H9 (cell line): ENCODE measurements around the gene ZDHHC11. TPM values are rescaled to one million over a fixed set of nuclear protein-coding genes. Genes with fewer than 3 reads are reported as not detected.
"Not testable (repeated sequence)": the region's sequence is repeated elsewhere in the genome, so short reads cannot be mapped to it uniquely, and the experiment has no call there.

Experiments
- DNase-seq: peaks from one replicate; pipeline ENCODE4 v3.0.0-alpha.2; 2017
- H2AFZ ChIP-seq: one replicate; pipeline ENCODE4 v1.6.1; 2013; ENCODE audit warnings: mild to moderate bottlenecking, low read length, control low read depth, moderate library complexity
- H2AK5ac ChIP-seq: 2 replicates; pipeline ENCODE4 v1.6.1; 2013; ENCODE audit warnings: low read length, control low read depth, mixed read lengths; ENCODE audit not compliant: insufficient read length
- H2BK120ac ChIP-seq: one replicate; pipeline ENCODE4 v1.6.1; 2013; ENCODE audit warnings: low read depth, mild to moderate bottlenecking, low read length, control low read depth, inconsistent platforms; ENCODE audit not compliant: poor library complexity, severe bottlenecking
- H2BK12ac ChIP-seq: 2 replicates; pipeline ENCODE4 v1.6.1; 2013; ENCODE audit warnings: low read length, control low read depth, mixed read lengths, low read depth; ENCODE audit not compliant: insufficient read length
- H2BK15ac ChIP-seq: 2 replicates; pipeline ENCODE4 v1.6.1; 2013; ENCODE audit warnings: low read depth, low read length, control low read depth
- H2BK20ac ChIP-seq: one replicate; pipeline ENCODE4 v1.6.1; 2013; ENCODE audit warnings: low read depth, mild to moderate bottlenecking, low read length, control low read depth, inconsistent platforms; ENCODE audit not compliant: poor library complexity, severe bottlenecking
- H2BK5ac ChIP-seq: 2 replicates; pipeline ENCODE4 v1.6.1; 2013; ENCODE audit warnings: low read length, control low read depth, mixed read lengths; ENCODE audit not compliant: insufficient read length
- H3K14ac ChIP-seq: 2 replicates; pipeline ENCODE4 v1.6.1; 2013; ENCODE audit warnings: low read length, control low read depth; ENCODE audit not compliant: insufficient read depth
- H3K18ac ChIP-seq: 2 replicates; pipeline ENCODE4 v1.6.1; 2013; ENCODE audit warnings: low read depth, mild to moderate bottlenecking, mixed read lengths, low read length, control low read depth; ENCODE audit not compliant: insufficient read length
- H3K23ac ChIP-seq: 2 replicates; pipeline ENCODE4 v1.6.1; 2013; ENCODE audit warnings: low read length, control low read depth, mixed read lengths, low read depth; ENCODE audit not compliant: insufficient read length
- H3K23me2 ChIP-seq: 2 replicates; pipeline ENCODE4 v1.6.1; 2013; ENCODE audit warnings: low read depth, mild to moderate bottlenecking, mixed read lengths, low read length, control low read depth; ENCODE audit not compliant: insufficient read length, poor library complexity, severe bottlenecking
- H3K27ac ChIP-seq: 2 replicates; pipeline ENCODE4 v1.5.1; 2013; ENCODE audit warnings: low read length, control low read depth, mixed read lengths, low read depth; ENCODE audit not compliant: insufficient read length
- H3K27me3 ChIP-seq: 2 replicates; pipeline ENCODE4 v1.6.1; 2013; ENCODE audit warnings: low read length, control low read depth, inconsistent platforms; ENCODE audit not compliant: insufficient read depth
- H3K4ac ChIP-seq: 2 replicates; pipeline ENCODE4 v1.6.1; 2013; ENCODE audit warnings: low read depth, mild to moderate bottlenecking, control low read depth, inconsistent platforms, low read length, moderate library complexity
- H3K4me1 ChIP-seq: 2 replicates; pipeline ENCODE4 v1.6.1; 2013; ENCODE audit warnings: low read length, control low read depth, inconsistent platforms; ENCODE audit not compliant: insufficient read depth
- H3K4me2 ChIP-seq: 2 replicates; pipeline ENCODE4 v1.6.1; 2013; ENCODE audit warnings: low read length, control low read depth, mixed read lengths; ENCODE audit not compliant: insufficient read length, insufficient read depth
- H3K56ac ChIP-seq: 2 replicates; pipeline ENCODE4 v1.6.1; 2013; ENCODE audit warnings: low read depth, mild to moderate bottlenecking, mixed read lengths, low read length, control low read depth; ENCODE audit not compliant: insufficient read length
- H3K79me1 ChIP-seq: 2 replicates; pipeline ENCODE4 v1.6.1; 2013; ENCODE audit warnings: low read depth, mild to moderate bottlenecking, moderate library complexity, low read length, control low read depth, inconsistent platforms; ENCODE audit not compliant: insufficient read depth, poor library complexity, severe bottlenecking
- H3K79me2 ChIP-seq: 2 replicates; pipeline ENCODE4 v1.6.1; 2013; ENCODE audit warnings: low read length, control low read depth, inconsistent platforms; ENCODE audit not compliant: insufficient read depth
- H3K9ac ChIP-seq: 2 replicates; pipeline ENCODE4 v1.6.1; 2013; ENCODE audit warnings: low read length, control low read depth, mixed read lengths; ENCODE audit not compliant: insufficient read length; ENCODE audit errors: extremely low read depth
- H3K9me3 ChIP-seq: one replicate; pipeline ENCODE4 v1.6.1; 2013; ENCODE audit warnings: low read depth, low read length, inconsistent platforms; ENCODE audit not compliant: control insufficient read depth
- H3T11ph ChIP-seq: one replicate; pipeline ENCODE4 v1.6.1; 2013; ENCODE audit warnings: mild to moderate bottlenecking, low read length, control low read depth, inconsistent platforms
- H4K20me1 ChIP-seq: one replicate; pipeline ENCODE4 v1.6.1; 2013; ENCODE audit not compliant: control insufficient read depth, insufficient read length, insufficient read depth
- H4K5ac ChIP-seq: 2 replicates; pipeline ENCODE4 v1.6.1; 2013; ENCODE audit warnings: low read depth, mild to moderate bottlenecking, mixed read lengths, low read length, control low read depth; ENCODE audit not compliant: insufficient read length
- H4K8ac ChIP-seq: replicated peaks from 2 replicates; pipeline ENCODE4 v1.6.1; 2013; ENCODE audit warnings: low read length, control low read depth, mixed read lengths, low read depth; ENCODE audit not compliant: insufficient read length
- H4K91ac ChIP-seq: 2 replicates; pipeline ENCODE4 v1.6.1; 2013; ENCODE audit warnings: low read depth, mild to moderate bottlenecking, moderate library complexity, mixed read lengths, low read length, control low read depth; ENCODE audit not compliant: insufficient read length
- H3K27ac Mint-ChIP-seq, 3 experiments: 2 replicates in 2 of 3; 3 replicates in 1 of 3; pipeline ENCODE4 v1.8.0; 2020 to 2021; ENCODE audit warnings: mixed read lengths in 3 of 3, mild to moderate bottlenecking in 1 of 3, moderate library complexity in 1 of 3
- H3K27me3 Mint-ChIP-seq: 2 replicates; pipeline ENCODE4 v1.8.0; 2021; ENCODE audit warnings: low read depth, mild to moderate bottlenecking, moderate library complexity, mixed read lengths
- H3K36me3 Mint-ChIP-seq, 3 experiments: 2 replicates in 2 of 3; 3 replicates in 1 of 3; pipeline ENCODE4 v1.8.0; 2020 to 2021; ENCODE audit warnings: low read depth in 3 of 3, mixed read lengths in 3 of 3; ENCODE audit not compliant: insufficient read depth in 1 of 3
- H3K4me1 Mint-ChIP-seq, 2 experiments: 2 replicates each; pipeline ENCODE4 v1.8.0; 2020; ENCODE audit warnings: mixed read lengths in 2 of 2
- H3K4me3 Mint-ChIP-seq, 2 experiments: 2 replicates in 1 of 2; 3 replicates in 1 of 2; pipeline ENCODE4 v1.8.0; 2020 to 2021; ENCODE audit warnings: mild to moderate bottlenecking in 2 of 2, mixed read lengths in 2 of 2, moderate library complexity in 1 of 2
- H3K9me3 Mint-ChIP-seq, 2 experiments: 2 replicates in 1 of 2; 3 replicates in 1 of 2; pipeline ENCODE4 v1.8.0; 2020; ENCODE audit warnings: mild to moderate bottlenecking in 2 of 2, mixed read lengths in 2 of 2, moderate library complexity in 1 of 2
- CTCF ChIP-seq: fragments of 200-600 bp; sonication (generic); conservative IDR thresholded peaks from 3 replicates; pipeline ENCODE4 v1.8.0; 2021; ENCODE audit warnings: antibody characterized with exemption, mild to moderate bottlenecking
- WGBS: extraction: QIAGEN DNeasy Blood & Tissue Kit; methylation state at CpG from one replicate; pipeline ENCODE4 v1.1.7; 2013; ENCODE audit warnings: missing lambda C conversion rate, low lambda C conversion rate, mixed read lengths; ENCODE audit not compliant: insufficient read length; ENCODE audit errors: extremely low coverage; 5-methylcytosine and 5-hydroxymethylcytosine counted together
- total RNA-seq: library from RNA; stranded (reverse); gene quantifications from 2 replicates; pipeline ENCODE4 v1.2.1, GENCODE V29; 2021

ZDHHC11 gene
- total RNA-seq, 1 experiment from 2014 or later: 37.6 TPM

DNA sequence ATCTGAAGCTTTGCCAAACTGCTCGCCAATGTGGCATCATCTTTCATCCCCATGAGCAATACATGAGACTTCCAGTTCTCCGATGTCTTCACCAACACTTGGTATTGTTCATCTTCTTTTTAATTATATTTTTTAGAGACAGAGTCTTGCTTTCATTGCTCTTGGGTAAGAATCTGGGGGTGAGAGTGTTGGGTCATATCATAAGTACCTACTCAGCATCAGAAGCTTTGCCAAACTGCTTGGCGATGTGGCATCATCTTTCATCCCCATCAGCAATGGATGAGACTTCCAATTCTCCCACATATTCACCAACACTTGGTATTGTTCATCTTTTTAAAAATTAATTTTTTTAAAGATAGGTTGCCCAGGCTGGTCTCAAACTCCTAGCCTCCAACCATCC, 35.3 kb downstream of the ZDHHC11 start:
- Histone ChIP-seq H4K20me1 (no peaks in the 10 kb centered on the region), H2BK20ac (no peak overlapping the region), H3K14ac (no peak overlapping the region), H3K27ac (no peak overlapping the region), H2BK12ac (no peak overlapping the region), H3K56ac (no peak overlapping the region), H3K27me3 (no peaks in the 10 kb centered on the region), H4K91ac (no peak overlapping the region), H2BK5ac (no peak overlapping the region), H3K4me2 (no peak overlapping the region), H3K79me2 (no peaks in the 10 kb centered on the region), H3K9me3 (no peaks in the 10 kb centered on the region), H3K4ac (no peak overlapping the region), H2AFZ (no peak overlapping the region), H3K4me1 (no peaks in the 10 kb centered on the region), H3K18ac (no peak overlapping the region), H3T11ph (no peak overlapping the region), H3K79me1 (no peaks in the 10 kb centered on the region), H2BK15ac (no peak overlapping the region), H3K23me2 (no peaks in the 10 kb centered on the region), H2AK5ac (no peak overlapping the region), H4K8ac (no peak overlapping the region), H3K9ac (no peak overlapping the region), H3K23ac (no peak overlapping the region), H2BK120ac (no peak overlapping the region), H4K5ac (no peak overlapping the region)
- Mint-ChIP-seq H3K27me3 (no peaks in the 10 kb centered on the region), H3K36me3 (peaks cover 6 to 28% (median 23%) of the 10 kb centered on the region in 3 experiments), H3K27ac (no peak overlapping the region), H3K4me3 (no peak overlapping the region), H3K4me1 (peaks cover 6 to 7% of the 10 kb centered on the region in 2 experiments; a peak in 3 of 4 replicates), H3K9me3 (no peaks in the 10 kb centered on the region)
- WGBS: no CpG with 5 or more reads among the region's 3 CpGs
- no peak for TF ChIP-seq CTCF
- DNase-seq: no peak

DNA sequence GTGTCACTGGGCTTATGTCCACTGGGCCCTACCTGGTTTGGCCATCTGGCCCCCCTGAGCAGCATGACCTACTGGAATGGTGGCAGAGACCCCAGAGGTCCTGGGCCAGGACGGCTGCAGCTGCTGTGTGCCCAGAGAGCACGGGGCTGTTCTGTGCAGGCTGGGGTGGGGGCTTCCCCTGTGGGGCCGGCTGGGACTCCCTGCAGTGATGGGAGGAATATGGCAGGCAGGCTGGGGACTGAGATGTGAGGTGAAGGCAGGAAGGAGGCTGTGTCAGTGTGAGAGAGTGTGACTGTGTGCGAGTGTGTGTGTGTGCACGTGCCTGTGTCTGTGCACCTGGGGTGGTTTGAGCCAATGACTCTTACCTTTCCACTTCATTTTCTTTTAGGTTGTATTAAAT, 37.2 kb downstream of the ZDHHC11 start:
- not testable (repeated sequence) for H3K4me3 Mint-ChIP-seq
- WGBS: no CpG with 5 or more reads among the region's 5 CpGs

More for the DNA sequence above, 37.2 kb downstream of the ZDHHC11 start:
- not testable (repeated sequence) for H4K5ac ChIP-seq, H3K18ac ChIP-seq, H3K27me3 Mint-ChIP-seq, H4K8ac ChIP-seq, H3K14ac ChIP-seq, H4K20me1 ChIP-seq, H3T11ph ChIP-seq, H2BK20ac ChIP-seq, H2BK12ac ChIP-seq, H3K9me3 ChIP-seq, H3K4me1 ChIP-seq, H3K27ac Mint-ChIP-seq, H3K9ac ChIP-seq, H3K4ac ChIP-seq, H3K56ac ChIP-seq, H4K91ac ChIP-seq, H3K23me2 ChIP-seq, H3K9me3 Mint-ChIP-seq, H2BK5ac ChIP-seq, H3K27me3 ChIP-seq, H3K27ac ChIP-seq, H3K23ac ChIP-seq, H3K4me1 Mint-ChIP-seq, H3K79me2 ChIP-seq, H2BK120ac ChIP-seq, H3K79me1 ChIP-seq, H2AFZ ChIP-seq, H3K4me2 ChIP-seq, H2AK5ac ChIP-seq, H2BK15ac ChIP-seq, DNase-seq
- peaks cover 6 to 28% (median 23%) of the 10 kb centered on the region in 3 experiments for H3K36me3 Mint-ChIP-seq
